HUDEP-2 (cell line): ENCODE results near the gene DAZAP1.
A peak's percentile ranks its signal among the peaks of the same experiment; 100 is the strongest.

ENCODE experiments used
- DNase-seq, 76 experiments: peaks; one replicate each; lab custom pipeline; 2025; ENCODE audit not compliant: unreplicated experiment in 76 of 76; lab: John Stamatoyannopoulos, UW

The DAZAP1 gene

GRCh38 chr19:1423436-1424191, 16.2 kb downstream of the DAZAP1 start:
- DNase-seq: no peak

- no peak for DNase-seq
Observed at GRCh38 chr19:1424192-1424955, 17.0 kb downstream of the DAZAP1 start.

- DNase-seq: no peak
Observed at GRCh38 chr19:1425102-1425837, 17.9 kb downstream of the DAZAP1 start.

GRCh38 chr19:1425902-1426301, 18.5 kb downstream of the DAZAP1 start:
- no peak for DNase-seq

- DNase-seq: no peak
Observed at GRCh38 chr19:1426736-1427135, 19.4 kb downstream of the DAZAP1 start.

GRCh38 chr19:1427221-1427920, 20.0 kb downstream of the DAZAP1 start:
- no peak for DNase-seq

GRCh38 chr19:1428738-1429391, 21.5 kb downstream of the DAZAP1 start:
- no peak for DNase-seq

GRCh38 chr19:1429750-1430149, 22.4 kb downstream of the DAZAP1 start:
- DNase-seq: no peak

- DNase-seq: no peak
Observed at GRCh38 chr19:1430246-1430645, 22.9 kb downstream of the DAZAP1 start.

GRCh38 chr19:1431759-1432506, 24.5 kb downstream of the DAZAP1 start:
- no peak for DNase-seq

GRCh38 chr19:1432507-1432887, 25.1 kb downstream of the DAZAP1 start:
- DNase-seq: no peak

- DNase-seq: no peak
Observed at GRCh38 chr19:1433119-1434039, 26.0 kb downstream of the DAZAP1 start.

GRCh38 chr19:1434040-1434366, 26.6 kb downstream of the DAZAP1 start:
- DNase-seq: no peak

GRCh38 chr19:1434577-1435060, 27.2 kb downstream of the DAZAP1 start:
- DNase-seq: no peak

- no peak for DNase-seq
Observed at GRCh38 chr19:1435378-1435989, 28.1 kb downstream of the DAZAP1 start.

GRCh38 chr19:1437609-1438008, 30.2 kb downstream of the DAZAP1 start:
- no peak for DNase-seq

- peak in 74 of 76 experiments; percentile 47 to 98 (median 94) for DNase-seq
Observed at GRCh38 chr19:1438035-1438932, 30.9 kb downstream of the DAZAP1 start, which contains the start of gene RPS15. TSS of gene RPS15 (plus strand) at chr19:1438396. CDS start at chr19:1438426, 30 bp downstream.
